Uterus (tissue), 4 donors: ENCODE results near the gene TYRP1. TPM values are rescaled to one million over a fixed set of nuclear protein-coding genes. Genes with fewer than 3 reads are reported as not detected.

Experiments
- DNase-seq, 2 donors: peaks; one replicate each; pipeline ENCODE4 v3.0.0-alpha.2; 2019 to 2020
- H3K27ac ChIP-seq, 2 donors: fragments of 200-600 bp; sonication (generic); 1 replicate in 1 of 2; 2 replicates in 1 of 2; pipeline ENCODE4 v1.5.1; 2016 to 2018
- H3K27me3 ChIP-seq, 2 donors: fragments of 200-600 bp; sonication (generic); one replicate each; pipeline ENCODE4 v1.5.1; 2018 to 2019; ENCODE audit warnings: control low read depth in 1 of 2
- H3K36me3 ChIP-seq, 2 donors: fragments of 200-600 bp; sonication (generic); one replicate each; pipeline ENCODE4 v1.5.1; 2019; ENCODE audit warnings: control low read depth in 1 of 2
- H3K4me1 ChIP-seq, 2 donors: fragments of 200-600 bp; sonication (generic); one replicate each; pipeline ENCODE4 v1.5.1; 2018 to 2019; ENCODE audit warnings: control low read depth in 1 of 2
- H3K4me3 ChIP-seq, 2 donors: fragments of 200-600 bp; sonication (generic); 1 replicate in 1 of 2; 2 replicates in 1 of 2; pipeline ENCODE4 v1.5.1; 2018 to 2019; ENCODE audit warnings: mild to moderate bottlenecking in 1 of 2
- H3K9me3 ChIP-seq, 2 donors: fragments of 200-600 bp; sonication (generic); one replicate each; pipeline ENCODE4 v1.5.1; 2019; ENCODE audit warnings: control low read depth in 1 of 2
- CTCF ChIP-seq, 4 experiments: fragments of 200-600 bp in 2 of 4; fragments of 450-650 bp in 2 of 4; sonication (generic) in 2 of 4; IDR thresholded peaks; one replicate each; pipeline ENCODE4 v1.5.1; 2016 to 2019; ENCODE audit warnings: antibody characterized with exemption in 4 of 4, mild to moderate bottlenecking in 2 of 4, moderate library complexity in 1 of 4
- POLR2A ChIP-seq, 2 donors: fragments of 450-650 bp; IDR thresholded peaks; one replicate each; pipeline ENCODE4 v1.6.1; 2016; ENCODE audit warnings: antibody characterized with exemption in 2 of 2, mild to moderate bottlenecking in 1 of 2, moderate library complexity in 1 of 2
- intact Hi-C: fragments of 100-400 bp; cut with DNase I; formaldehyde crosslinking; loops from one replicate; pipeline ENCODE4 v1.15.1; 2023; ENCODE audit warnings: low total_unique reads
- total RNA-seq, 4 donors: library from RNA; depleted of rRNA in 3 of 4; stranded (reverse); fragments of >200 nt in 3 of 4; gene quantifications; one replicate each; pipeline versions ENCODE4 v1.1.0 to v1.2.4, GENCODE V29; 2014 to 2023
- donor health status: DM: yes; HTN: yes; CAD: no.

TYRP1 gene
- total RNA-seq, 4 donors from 2014 or later, result 0.24 to 1.2 TPM; not detected in 2

GRCh38 chr9:12712532-12712931 lies 19.3 kb downstream of the TYRP1 start:
- intact Hi-C loops, result no loop called here
- no peaks in the 10 kb centered on the region for H3K4me1 ChIP-seq
- no peak overlapping the region for H3K27ac ChIP-seq
- H3K27me3 ChIP-seq, result no peaks in the 10 kb centered on the region
- no peak for DNase-seq
- H3K4me3 ChIP-seq, result no peak overlapping the region
- H3K36me3 ChIP-seq, result no peaks in the 10 kb centered on the region
- TF ChIP-seq CTCF (IDR thresholded peaks at IDR 0.05) (no peak), POLR2A (IDR thresholded peaks at IDR 0.05) (no peak)
- H3K9me3 ChIP-seq, result no peaks in the 10 kb centered on the region

- no peak for DNase-seq
- Histone ChIP-seq H3K27me3 (no peaks in the 10 kb centered on the region), H3K4me1 (no peaks in the 10 kb centered on the region), H3K4me3 (no peak overlapping the region), H3K27ac (no peak overlapping the region), H3K9me3 (no peaks in the 10 kb centered on the region), H3K36me3 (no peaks in the 10 kb centered on the region)
- intact Hi-C loops, result no loop called here
- TF ChIP-seq CTCF (IDR thresholded peaks at IDR 0.05) (no peak), POLR2A (IDR thresholded peaks at IDR 0.05) (no peak)
Measured at GRCh38 chr9:12715268-12715667, 22.1 kb downstream of the TYRP1 start.

- no peaks in the 10 kb centered on the region for H3K27me3 ChIP-seq
- no peak overlapping the region for H3K4me3 ChIP-seq
- H3K36me3 ChIP-seq, result no peaks in the 10 kb centered on the region
- H3K4me1 ChIP-seq, result no peaks in the 10 kb centered on the region
- no peak overlapping the region for H3K27ac ChIP-seq
- intact Hi-C loops, result no loop called here
- no peaks in the 10 kb centered on the region for H3K9me3 ChIP-seq
- no peak for DNase-seq
- TF ChIP-seq POLR2A (IDR thresholded peaks at IDR 0.05) (no peak), CTCF (IDR thresholded peaks at IDR 0.05) (no peak)
Measured at GRCh38 chr9:12716823-12717600, 23.8 kb downstream of the TYRP1 start.

GRCh38 chr9:12717907-12718306 lies 24.7 kb downstream of the TYRP1 start:
- no peak for DNase-seq
- Histone ChIP-seq H3K4me3 (no peak overlapping the region), H3K4me1 (no peaks in the 10 kb centered on the region), H3K27me3 (no peaks in the 10 kb centered on the region), H3K27ac (no peak overlapping the region), H3K36me3 (no peaks in the 10 kb centered on the region), H3K9me3 (no peaks in the 10 kb centered on the region)
- intact Hi-C loops, result no loop called here
- TF ChIP-seq POLR2A (IDR thresholded peaks at IDR 0.05), result no peak
- no peak for TF ChIP-seq CTCF (IDR thresholded peaks at IDR 0.05)

DNA sequence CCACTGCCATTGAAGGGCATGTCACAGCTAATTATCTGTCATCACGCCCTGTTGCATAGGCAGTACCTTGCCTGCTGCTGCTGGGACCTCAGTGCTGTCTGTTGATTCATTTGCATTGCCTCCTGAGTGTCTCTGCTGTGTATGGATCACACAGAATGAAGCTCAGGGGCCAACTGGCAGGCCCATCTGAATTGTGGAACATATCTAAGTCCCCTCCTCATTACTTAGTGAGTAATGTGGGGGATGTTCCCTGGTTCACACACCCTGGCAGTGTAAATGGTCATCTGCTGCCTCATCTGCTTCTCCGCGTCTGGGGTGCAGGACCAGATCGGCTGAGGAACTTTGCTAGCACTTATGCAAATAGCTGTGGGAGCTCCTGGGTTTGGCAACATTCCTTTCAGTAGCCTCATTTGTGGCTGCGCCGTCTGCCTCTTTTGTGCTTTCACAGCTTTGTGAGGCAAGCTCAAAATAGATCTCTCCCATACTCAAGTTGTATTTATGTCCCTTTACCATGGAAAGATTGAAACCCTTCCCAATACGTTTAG lies 25.4 kb downstream of the TYRP1 start:
- Histone ChIP-seq H3K4me3 (no peak overlapping the region), H3K27me3 (no peaks in the 10 kb centered on the region), H3K9me3 (no peaks in the 10 kb centered on the region), H3K4me1 (no peaks in the 10 kb centered on the region), H3K27ac (no peak overlapping the region), H3K36me3 (no peaks in the 10 kb centered on the region)
- intact Hi-C loops, result no loop called here
- no peak for DNase-seq
- TF ChIP-seq POLR2A (IDR thresholded peaks at IDR 0.05) (no peak), CTCF (IDR thresholded peaks at IDR 0.05) (no peak)
